T-helper 17 cell (primary cell): ENCODE results near the gene XXYLT1. TPM values are rescaled to one million over a fixed set of nuclear protein-coding genes. Genes with fewer than 3 reads are reported as not detected.

ENCODE experiments used
- ATAC-seq: fragments of 150-1000 bp; cut with Tn5 transposase; 2 replicates; pipeline ENCODE4 v1.10.0; 2021; ENCODE audit warnings: mild to moderate bottlenecking, moderate library complexity
- DNase-seq, 3 donors: peaks; one replicate each; pipeline versions ENCODE4 v3.0.0 to v3.0.0-alpha.2; 2020 to 2021
- H3K9me3 ChIP-seq: one replicate; pipeline ENCODE4 v1.7.0; 2013; ENCODE audit warnings: low read length, mild to moderate bottlenecking; ENCODE audit not compliant: control insufficient read depth, poor library complexity, severe bottlenecking
- H3K27ac Mint-ChIP-seq: one replicate; pipeline ENCODE4 v1.8.0; 2022; ENCODE audit warnings: mild to moderate bottlenecking, moderate library complexity, mixed read lengths
- H3K27me3 Mint-ChIP-seq: one replicate; pipeline ENCODE4 v1.8.0; 2022; ENCODE audit warnings: mixed read lengths
- H3K36me3 Mint-ChIP-seq: one replicate; pipeline ENCODE4 v1.8.0; 2022; ENCODE audit warnings: low read depth, mixed read lengths
- H3K4me1 Mint-ChIP-seq: one replicate; pipeline ENCODE4 v1.8.0; 2022; ENCODE audit warnings: mild to moderate bottlenecking, mixed read lengths
- H3K4me3 Mint-ChIP-seq: one replicate; pipeline ENCODE4 v1.8.0; 2022; ENCODE audit warnings: mild to moderate bottlenecking, moderate library complexity, mixed read lengths
- total RNA-seq, 4 donors: library from RNA in 2 of 4; stranded (reverse) in 2 of 4; gene quantifications; one replicate each; pipeline ENCODE4 v1.2.3 and lab custom pipeline; 2022 to 2026

Gene XXYLT1
- total RNA-seq, 2 donors from 2014 or later: 7.6 to 7.7 TPM

DNA sequence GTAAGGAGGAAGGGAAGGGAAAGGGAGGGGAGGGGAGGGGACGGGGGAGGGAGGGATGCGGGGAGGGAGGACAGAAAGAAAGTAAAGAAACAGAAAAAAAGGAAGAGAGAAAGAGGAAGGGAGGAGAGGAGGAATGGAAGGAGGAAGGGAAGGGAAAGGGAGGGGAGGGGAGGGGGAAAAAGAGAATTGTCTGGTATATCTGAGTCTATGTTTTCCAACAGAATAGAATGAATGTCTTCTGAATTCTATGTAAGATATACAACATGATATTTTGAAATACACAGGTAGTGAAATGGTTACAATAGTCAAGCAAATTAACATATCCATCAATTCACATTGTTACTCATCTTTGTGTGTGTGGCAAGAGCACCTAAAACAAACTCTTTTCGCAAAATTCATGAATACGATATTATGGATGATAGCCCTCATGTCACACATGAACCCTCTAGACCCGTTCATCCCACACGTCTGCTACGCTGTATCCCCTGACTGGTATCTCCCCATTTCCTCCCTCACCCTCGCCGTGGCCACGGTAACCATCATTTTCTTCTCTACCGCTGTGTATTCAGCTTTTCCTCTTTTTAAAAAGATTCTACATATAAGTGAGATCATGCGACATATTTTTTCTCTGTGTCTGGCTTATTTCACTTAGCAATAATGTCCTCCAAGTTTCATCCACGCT lies 168.9 kb downstream of the XXYLT1 start:
- DNase-seq (no peak), ATAC-seq (no peak)
- peaks cover 14% of the 10 kb centered on the region for H3K4me1 Mint-ChIP-seq
- no peaks in the 10 kb centered on the region for H3K27me3 Mint-ChIP-seq
- H3K27ac Mint-ChIP-seq: no peak overlapping the region
- no peak overlapping the region for H3K4me3 Mint-ChIP-seq
- no peaks in the 10 kb centered on the region for H3K9me3 ChIP-seq
- H3K36me3 Mint-ChIP-seq: no peaks in the 10 kb centered on the region

DNA sequence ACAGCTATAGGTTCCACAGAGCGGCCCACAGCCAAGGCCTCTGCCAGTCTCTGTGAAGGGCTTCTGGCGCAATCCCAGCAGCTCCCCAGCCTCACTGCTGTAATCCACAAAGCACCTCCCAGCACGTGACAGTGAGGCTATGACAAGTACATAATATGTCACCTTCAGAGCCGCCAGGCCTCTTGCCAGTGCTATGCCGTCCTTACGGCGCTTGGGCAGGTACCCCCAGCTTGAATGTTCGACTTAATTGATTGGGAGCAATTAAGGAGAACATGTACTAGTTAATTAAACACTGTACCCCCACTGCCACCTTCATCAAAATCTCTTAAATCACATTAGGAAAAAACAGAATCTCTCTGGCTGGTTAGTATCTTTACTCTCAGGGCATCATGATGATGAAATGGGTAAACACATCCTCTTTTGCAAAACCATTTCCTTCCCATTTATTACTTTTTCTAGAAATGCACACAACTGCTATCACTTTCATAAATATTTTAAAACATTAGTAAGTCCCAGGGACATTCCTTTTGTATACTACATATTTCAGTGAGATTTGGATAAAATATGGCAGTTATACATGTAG lies 169.9 kb downstream of the XXYLT1 start:
- no peaks in the 10 kb centered on the region for H3K36me3 Mint-ChIP-seq
- no peak for DNase-seq
- H3K4me1 Mint-ChIP-seq: peaks cover 10% of the 10 kb centered on the region
- H3K27ac Mint-ChIP-seq: peak overlapping the region; percentile 85
- H3K4me3 Mint-ChIP-seq: no peak overlapping the region
- no peaks in the 10 kb centered on the region for H3K27me3 Mint-ChIP-seq
- peak; percentile 53 for ATAC-seq
- no peaks in the 10 kb centered on the region for H3K9me3 ChIP-seq

- DNase-seq: no peak
- Mint-ChIP-seq H3K4me1 (peaks cover 9% of the 10 kb centered on the region), H3K27ac (peak overlapping the region; percentile 85), H3K27me3 (no peaks in the 10 kb centered on the region), H3K4me3 (no peak overlapping the region), H3K36me3 (no peaks in the 10 kb centered on the region)
- ATAC-seq: no peak
- H3K9me3 ChIP-seq: no peaks in the 10 kb centered on the region
Observed at GRCh38 chr3:195099951-195100785, 170.8 kb downstream of the XXYLT1 start.

- H3K27ac Mint-ChIP-seq: no peak overlapping the region
- H3K4me1 Mint-ChIP-seq: peaks cover 10% of the 10 kb centered on the region
- no peak overlapping the region for H3K4me3 Mint-ChIP-seq
Observed at GRCh38 chr3:195098741-195099525, 172.0 kb downstream of the XXYLT1 start.

GRCh38 chr3:195097331-195098255 lies 173.4 kb downstream of the XXYLT1 start:
- peaks cover 9% of the 10 kb centered on the region for H3K4me1 Mint-ChIP-seq
- no peaks in the 10 kb centered on the region for H3K36me3 Mint-ChIP-seq
- DNase-seq (no peak), ATAC-seq (no peak)
- no peak overlapping the region for H3K4me3 Mint-ChIP-seq
- H3K27me3 Mint-ChIP-seq: no peaks in the 10 kb centered on the region
- no peak overlapping the region for H3K27ac Mint-ChIP-seq
- H3K9me3 ChIP-seq: no peaks in the 10 kb centered on the region

More at GRCh38 chr3:195098741-195099525, 172.0 kb downstream of the XXYLT1 start:
- Mint-ChIP-seq H3K36me3 (no peaks in the 10 kb centered on the region), H3K27me3 (no peaks in the 10 kb centered on the region)
- no peaks in the 10 kb centered on the region for H3K9me3 ChIP-seq
- DNase-seq (no peak), ATAC-seq (no peak)

- Mint-ChIP-seq H3K4me3 (no peak overlapping the region), H3K36me3 (no peaks in the 10 kb centered on the region), H3K27me3 (no peaks in the 10 kb centered on the region), H3K27ac (no peak overlapping the region), H3K4me1 (peaks cover 7% of the 10 kb centered on the region)
- H3K9me3 ChIP-seq: no peaks in the 10 kb centered on the region
- DNase-seq (no peak), ATAC-seq (no peak)
Observed at GRCh38 chr3:195096484-195097330, 174.3 kb downstream of the XXYLT1 start.

GRCh38 chr3:195096053-195096452 lies 174.9 kb downstream of the XXYLT1 start:
- H3K4me1 Mint-ChIP-seq: peaks cover 7% of the 10 kb centered on the region
- H3K9me3 ChIP-seq: no peaks in the 10 kb centered on the region
- no peak for DNase-seq
- H3K4me3 Mint-ChIP-seq: no peak overlapping the region
- H3K36me3 Mint-ChIP-seq: no peaks in the 10 kb centered on the region
- no peak overlapping the region for H3K27ac Mint-ChIP-seq
- no peaks in the 10 kb centered on the region for H3K27me3 Mint-ChIP-seq
- no peak for ATAC-seq

GRCh38 chr3:195095704-195096036 lies 175.3 kb downstream of the XXYLT1 start:
- no peak for DNase-seq
- no peaks in the 10 kb centered on the region for H3K9me3 ChIP-seq
- no peak for ATAC-seq
- H3K27ac Mint-ChIP-seq: no peak overlapping the region
- H3K4me1 Mint-ChIP-seq: peaks cover 7% of the 10 kb centered on the region
- H3K36me3 Mint-ChIP-seq: no peaks in the 10 kb centered on the region
- no peaks in the 10 kb centered on the region for H3K27me3 Mint-ChIP-seq
- H3K4me3 Mint-ChIP-seq: no peak overlapping the region

DNA sequence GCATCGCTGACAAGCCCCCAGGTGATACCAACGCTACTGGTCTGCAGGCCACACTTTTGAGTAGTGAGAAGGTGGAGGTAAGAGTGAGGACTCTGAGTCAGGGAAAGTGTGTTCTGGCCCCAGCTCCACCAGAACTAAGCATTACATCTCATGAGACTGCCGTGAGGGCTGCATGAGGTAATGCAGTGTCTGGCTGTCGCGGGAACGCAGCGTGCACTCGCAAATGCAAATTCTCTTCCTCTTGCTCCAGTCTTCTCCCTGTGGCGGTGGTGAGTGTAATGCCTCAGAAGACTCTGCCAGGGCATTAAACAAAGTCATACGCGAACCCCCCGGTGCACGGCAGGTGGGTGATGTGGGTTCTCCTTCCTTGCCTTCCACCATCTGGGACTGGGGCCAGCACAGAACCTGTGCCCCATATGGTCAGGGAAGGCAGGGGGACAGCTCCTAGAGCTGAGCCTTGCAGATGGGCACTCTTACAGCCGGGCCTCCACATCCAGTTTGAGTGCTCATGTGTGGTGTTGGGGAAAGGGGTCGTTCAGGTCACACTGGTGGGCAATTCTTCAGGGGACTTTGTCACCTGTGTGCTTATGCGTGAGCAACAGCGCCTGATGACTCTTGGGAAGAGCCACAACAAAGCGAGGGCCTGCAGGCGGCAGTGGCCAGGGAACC lies 175.8 kb downstream of the XXYLT1 start:
- peaks cover 4% of the 10 kb centered on the region for H3K4me1 Mint-ChIP-seq
- H3K27ac Mint-ChIP-seq: no peak overlapping the region
- H3K9me3 ChIP-seq: no peaks in the 10 kb centered on the region
- ATAC-seq (peak; percentile 40), DNase-seq (no peak)
- H3K36me3 Mint-ChIP-seq: no peaks in the 10 kb centered on the region
- peak overlapping the region; percentile 21 for H3K4me3 Mint-ChIP-seq
- no peaks in the 10 kb centered on the region for H3K27me3 Mint-ChIP-seq

DNA sequence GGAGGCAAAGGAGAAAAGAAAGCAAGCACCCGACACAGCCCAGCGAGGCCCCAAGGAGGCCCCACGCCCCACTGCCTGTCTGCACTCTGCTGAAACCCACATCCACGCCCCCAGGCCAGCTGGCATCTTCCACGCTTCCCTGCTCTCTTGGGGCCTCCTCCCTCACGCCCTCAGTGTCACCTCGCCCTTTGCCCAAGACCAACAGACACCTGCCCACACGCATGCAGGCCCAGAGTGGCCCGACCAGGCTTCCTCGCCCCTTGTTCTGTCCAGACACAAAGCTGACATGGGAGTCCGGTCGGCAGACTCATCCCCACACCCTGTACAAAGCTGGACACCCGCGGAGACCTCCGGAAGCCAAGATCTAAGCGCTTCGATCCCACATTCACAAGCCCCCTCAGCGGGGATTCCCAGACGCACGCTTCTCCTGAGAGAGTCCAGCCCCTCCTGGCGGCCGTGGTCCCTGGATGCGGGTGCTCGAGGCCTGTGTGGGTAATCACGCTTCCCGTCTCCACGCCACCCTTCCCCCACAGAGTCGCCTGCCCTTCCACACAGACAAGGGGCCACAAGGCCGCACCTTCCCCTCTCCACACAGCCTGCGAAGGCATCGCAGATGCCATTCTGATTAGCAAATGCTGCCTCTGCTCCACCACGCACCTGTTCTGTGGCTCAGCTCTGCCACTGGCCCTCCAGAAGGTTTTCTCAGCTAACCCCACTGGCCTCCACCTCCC lies 176.6 kb downstream of the XXYLT1 start:
- H3K9me3 ChIP-seq: no peaks in the 10 kb centered on the region
- Mint-ChIP-seq H3K4me1 (peaks cover 4% of the 10 kb centered on the region), H3K4me3 (no peak overlapping the region), H3K27me3 (no peaks in the 10 kb centered on the region), H3K36me3 (no peaks in the 10 kb centered on the region), H3K27ac (no peak overlapping the region)
- ATAC-seq (peak; percentile 71), DNase-seq (no peak)

- DNase-seq (no peak), ATAC-seq (no peak)
- Mint-ChIP-seq H3K4me1 (peaks cover 4% of the 10 kb centered on the region), H3K27ac (no peak overlapping the region), H3K27me3 (no peaks in the 10 kb centered on the region), H3K36me3 (no peaks in the 10 kb centered on the region), H3K4me3 (no peak overlapping the region)
- no peaks in the 10 kb centered on the region for H3K9me3 ChIP-seq
Observed at GRCh38 chr3:195093731-195094130, 177.2 kb downstream of the XXYLT1 start.
